ENCODE data around the gene CAMK1D.

The CAMK1D gene

DNA sequence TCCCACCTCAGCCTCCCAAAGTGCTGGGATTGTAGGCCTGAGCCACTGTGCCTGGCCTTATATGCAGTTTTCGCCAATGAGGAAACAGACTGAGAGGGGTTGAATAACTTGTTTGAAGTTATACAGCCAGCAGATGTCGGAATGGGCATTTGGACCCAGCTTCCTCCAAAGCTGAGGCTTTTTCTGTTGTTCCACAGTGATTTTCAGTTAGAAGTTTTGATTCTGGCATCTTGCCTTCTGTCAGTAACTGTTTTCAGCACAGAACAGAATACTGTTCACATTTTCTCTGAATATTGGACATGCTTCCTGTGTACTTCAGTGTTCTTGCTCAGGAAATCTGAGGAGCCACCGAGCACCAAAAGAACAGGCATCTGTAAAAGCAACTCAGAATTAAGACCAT, 287.2 kb downstream of the CAMK1D start (continued):
- TF ChIP-seq, protein P1, sequence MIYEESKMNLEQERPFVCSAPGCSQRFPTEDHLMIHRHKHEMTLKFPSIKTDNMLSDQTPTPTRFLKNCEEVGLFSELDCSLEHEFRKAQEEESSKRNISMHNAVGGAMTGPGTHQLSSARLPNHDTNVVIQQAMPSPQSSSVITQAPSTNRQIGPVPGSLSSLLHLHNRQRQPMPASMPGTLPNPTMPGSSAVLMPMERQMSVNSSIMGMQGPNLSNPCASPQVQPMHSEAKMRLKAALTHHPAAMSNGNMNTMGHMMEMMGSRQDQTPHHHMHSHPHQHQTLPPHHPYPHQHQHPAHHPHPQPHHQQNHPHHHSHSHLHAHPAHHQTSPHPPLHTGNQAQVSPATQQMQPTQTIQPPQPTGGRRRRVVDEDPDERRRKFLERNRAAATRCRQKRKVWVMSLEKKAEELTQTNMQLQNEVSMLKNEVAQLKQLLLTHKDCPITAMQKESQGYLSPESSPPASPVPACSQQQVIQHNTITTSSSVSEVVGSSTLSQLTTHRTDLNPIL (CRISPR knock-in tag; IDR thresholded peaks at IDR 0.05; ENCODE audit: low read depth), result no peak
- no peak for TF ChIP-seq ARNTL (CRISPR knock-in tag; IDR thresholded peaks at IDR 0.05; ENCODE audit: borderline replicate concordance, low read depth)

DNA sequence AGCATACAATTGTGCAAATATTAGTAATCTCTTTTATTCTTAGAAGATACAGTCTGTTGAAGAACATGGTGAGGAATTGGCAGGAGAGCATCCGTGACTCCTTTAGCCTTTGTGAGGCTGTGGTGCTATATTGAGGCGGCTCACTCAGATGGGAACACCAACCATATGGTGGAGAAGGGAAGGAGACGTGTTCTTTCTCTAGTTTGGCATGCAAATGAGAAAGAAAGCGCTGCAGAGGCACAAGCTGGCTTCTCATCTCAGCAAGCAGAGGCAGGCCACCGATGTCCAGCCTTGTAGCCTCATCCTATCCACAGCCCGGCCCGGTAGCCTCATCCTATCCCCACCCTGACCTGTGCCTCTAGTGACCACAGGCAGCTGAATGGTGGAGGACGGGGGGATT, 288.3 kb downstream of the CAMK1D start:
- TF ChIP-seq, protein P2, sequence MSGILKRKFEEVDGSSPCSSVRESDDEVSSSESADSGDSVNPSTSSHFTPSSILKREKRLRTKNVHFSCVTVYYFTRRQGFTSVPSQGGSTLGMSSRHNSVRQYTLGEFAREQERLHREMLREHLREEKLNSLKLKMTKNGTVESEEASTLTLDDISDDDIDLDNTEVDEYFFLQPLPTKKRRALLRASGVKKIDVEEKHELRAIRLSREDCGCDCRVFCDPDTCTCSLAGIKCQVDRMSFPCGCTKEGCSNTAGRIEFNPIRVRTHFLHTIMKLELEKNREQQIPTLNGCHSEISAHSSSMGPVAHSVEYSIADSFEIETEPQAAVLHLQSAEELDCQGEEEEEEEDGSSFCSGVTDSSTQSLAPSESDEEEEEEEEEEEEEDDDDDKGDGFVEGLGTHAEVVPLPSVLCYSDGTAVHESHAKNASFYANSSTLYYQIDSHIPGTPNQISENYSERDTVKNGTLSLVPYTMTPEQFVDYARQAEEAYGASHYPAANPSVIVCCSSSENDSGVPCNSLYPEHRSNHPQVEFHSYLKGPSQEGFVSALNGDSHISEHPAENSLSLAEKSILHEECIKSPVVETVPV (CRISPR knock-in tag; IDR thresholded peaks at IDR 0.05), result no peak
- no peak for TF ChIP-seq SNAI2 (CRISPR knock-in tag; IDR thresholded peaks at IDR 0.05)
- ATAC-seq, result no peak

DNA sequence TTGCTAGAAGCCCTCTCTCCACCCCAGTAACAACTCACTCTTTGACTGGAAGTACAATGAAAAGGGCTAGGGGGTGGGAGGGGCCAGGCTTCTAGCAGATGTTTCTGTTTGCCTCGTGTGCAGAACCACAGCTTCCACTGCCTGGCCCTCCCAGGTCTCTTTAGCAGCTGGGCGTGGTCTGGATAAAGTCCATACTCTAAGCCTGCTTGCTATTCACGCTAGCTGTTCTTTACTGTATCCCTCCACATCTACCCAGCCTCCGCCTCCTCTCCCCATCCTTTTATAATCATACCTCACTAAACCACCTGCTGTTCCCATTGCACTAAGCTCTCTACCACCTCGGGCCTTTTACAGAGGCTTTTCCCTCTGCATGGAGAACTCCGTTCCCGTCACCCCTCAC, 288.8 kb downstream of the CAMK1D start:
- TF ChIP-seq ESRRG (CRISPR knock-in tag; IDR thresholded peaks at IDR 0.05), result no peak
- TF ChIP-seq SNAI2 (CRISPR knock-in tag; IDR thresholded peaks at IDR 0.05), result no peak
- TF ChIP-seq ZNF70 (CRISPR knock-in tag; IDR thresholded peaks at IDR 0.05), result no peak
- TF ChIP-seq ISL1 (CRISPR knock-in tag; IDR thresholded peaks at IDR 0.05), result no peak
- TF ChIP-seq ZFP3 (CRISPR knock-in tag; IDR thresholded peaks at IDR 0.05), result no peak
- TF ChIP-seq ZFP30 (CRISPR knock-in tag; IDR thresholded peaks at IDR 0.05), result no peak
- TF ChIP-seq TCF4 (CRISPR knock-in tag; IDR thresholded peaks at IDR 0.05; ENCODE audit: borderline replicate concordance), result no peak
- no peak for TF ChIP-seq ZNF565 (CRISPR knock-in tag; conservative IDR thresholded peaks at IDR 0.05; ENCODE audit: low read depth)
- no peak for TF ChIP-seq BACH2 (CRISPR knock-in tag; IDR thresholded peaks at IDR 0.05; ENCODE audit: borderline replicate concordance)
- no peak for TF ChIP-seq ZNF8 (CRISPR knock-in tag; IDR thresholded peaks at IDR 0.05)
- TF ChIP-seq ZC3H10 (CRISPR knock-in tag; IDR thresholded peaks at IDR 0.05), result no peak
- TF ChIP-seq, protein P3, sequence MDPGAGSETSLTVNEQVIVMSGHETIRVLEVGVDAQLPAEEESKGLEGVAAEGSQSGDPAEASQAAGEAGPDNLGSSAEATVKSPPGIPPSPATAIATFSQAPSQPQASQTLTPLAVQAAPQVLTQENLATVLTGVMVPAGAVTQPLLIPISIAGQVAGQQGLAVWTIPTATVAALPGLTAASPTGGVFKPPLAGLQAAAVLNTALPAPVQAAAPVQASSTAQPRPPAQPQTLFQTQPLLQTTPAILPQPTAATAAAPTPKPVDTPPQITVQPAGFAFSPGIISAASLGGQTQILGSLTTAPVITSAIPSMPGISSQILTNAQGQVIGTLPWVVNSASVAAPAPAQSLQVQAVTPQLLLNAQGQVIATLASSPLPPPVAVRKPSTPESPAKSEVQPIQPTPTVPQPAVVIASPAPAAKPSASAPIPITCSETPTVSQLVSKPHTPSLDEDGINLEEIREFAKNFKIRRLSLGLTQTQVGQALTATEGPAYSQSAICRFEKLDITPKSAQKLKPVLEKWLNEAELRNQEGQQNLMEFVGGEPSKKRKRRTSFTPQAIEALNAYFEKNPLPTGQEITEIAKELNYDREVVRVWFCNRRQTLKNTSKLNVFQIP (CRISPR knock-in tag; IDR thresholded peaks at IDR 0.05; ENCODE audit: borderline replicate concordance, low read depth), result no peak
- TF ChIP-seq GLIS3 (CRISPR knock-in tag; IDR thresholded peaks at IDR 0.05), result no peak
- TF ChIP-seq RARB (CRISPR knock-in tag; IDR thresholded peaks at IDR 0.05), result no peak
- TF ChIP-seq CSDC2 (CRISPR knock-in tag; IDR thresholded peaks at IDR 0.05), result no peak
- no peak for TF ChIP-seq TOX (CRISPR knock-in tag; IDR thresholded peaks at IDR 0.05; ENCODE audit: borderline replicate concordance)
- TF ChIP-seq, protein P4, sequence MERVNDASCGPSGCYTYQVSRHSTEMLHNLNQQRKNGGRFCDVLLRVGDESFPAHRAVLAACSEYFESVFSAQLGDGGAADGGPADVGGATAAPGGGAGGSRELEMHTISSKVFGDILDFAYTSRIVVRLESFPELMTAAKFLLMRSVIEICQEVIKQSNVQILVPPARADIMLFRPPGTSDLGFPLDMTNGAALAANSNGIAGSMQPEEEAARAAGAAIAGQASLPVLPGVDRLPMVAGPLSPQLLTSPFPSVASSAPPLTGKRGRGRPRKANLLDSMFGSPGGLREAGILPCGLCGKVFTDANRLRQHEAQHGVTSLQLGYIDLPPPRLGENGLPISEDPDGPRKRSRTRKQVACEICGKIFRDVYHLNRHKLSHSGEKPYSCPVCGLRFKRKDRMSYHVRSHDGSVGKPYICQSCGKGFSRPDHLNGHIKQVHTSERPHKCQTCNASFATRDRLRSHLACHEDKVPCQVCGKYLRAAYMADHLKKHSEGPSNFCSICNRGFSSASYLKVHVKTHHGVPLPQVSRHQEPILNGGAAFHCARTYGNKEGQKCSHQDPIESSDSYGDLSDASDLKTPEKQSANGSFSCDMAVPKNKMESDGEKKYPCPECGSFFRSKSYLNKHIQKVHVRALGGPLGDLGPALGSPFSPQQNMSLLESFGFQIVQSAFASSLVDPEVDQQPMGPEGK (CRISPR knock-in tag; IDR thresholded peaks at IDR 0.05; ENCODE audit: borderline replicate concordance), result no peak
- TF ChIP-seq ARNTL (CRISPR knock-in tag; IDR thresholded peaks at IDR 0.05; ENCODE audit: borderline replicate concordance, low read depth), result no peak
- no peak for TF ChIP-seq OSR1 (CRISPR knock-in tag; IDR thresholded peaks at IDR 0.05)
- TF ChIP-seq, protein P1 (CRISPR knock-in tag; IDR thresholded peaks at IDR 0.05; ENCODE audit: low read depth), result no peak
- ATAC-seq, result no peak

DNA sequence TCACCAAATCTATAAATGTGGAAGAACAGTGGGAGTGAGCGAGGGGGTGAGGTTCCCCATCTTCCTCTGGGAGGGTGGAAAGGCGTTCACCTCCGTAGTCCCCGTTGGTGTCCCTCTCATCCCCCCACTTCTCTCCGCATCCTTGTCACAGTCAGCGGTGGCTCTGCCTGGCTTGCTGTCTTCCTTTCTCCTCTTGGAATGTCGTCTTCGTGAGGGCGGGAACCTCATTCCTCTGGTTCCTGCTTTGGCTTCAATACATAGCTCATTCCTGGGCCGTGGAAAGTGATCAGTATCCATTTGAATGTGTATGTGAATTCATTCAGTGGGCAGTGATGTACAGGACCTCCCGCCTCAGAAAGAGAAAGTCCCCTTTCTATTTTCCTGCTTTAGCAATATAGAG, 289.4 kb downstream of the CAMK1D start:
- no peak for ATAC-seq
- TF ChIP-seq ZFP3 (CRISPR knock-in tag; IDR thresholded peaks at IDR 0.05) (no peak), ZNF565 (CRISPR knock-in tag; conservative IDR thresholded peaks at IDR 0.05; ENCODE audit: low read depth) (no peak), ZNF8 (CRISPR knock-in tag; IDR thresholded peaks at IDR 0.05) (no peak), ZNF70 (CRISPR knock-in tag; IDR thresholded peaks at IDR 0.05) (no peak), TCF4 (CRISPR knock-in tag; IDR thresholded peaks at IDR 0.05; ENCODE audit: borderline replicate concordance) (no peak), ZFP30 (CRISPR knock-in tag; IDR thresholded peaks at IDR 0.05) (no peak), PPARA (CRISPR knock-in tag; IDR thresholded peaks at IDR 0.05; ENCODE audit: borderline replicate concordance) (no peak), ARNTL (CRISPR knock-in tag; IDR thresholded peaks at IDR 0.05; ENCODE audit: borderline replicate concordance, low read depth) (no peak), RARB (CRISPR knock-in tag; IDR thresholded peaks at IDR 0.05) (no peak), ISL1 (CRISPR knock-in tag; IDR thresholded peaks at IDR 0.05) (no peak), OSR1 (CRISPR knock-in tag; IDR thresholded peaks at IDR 0.05) (no peak)
- TF ChIP-seq, protein P4 (CRISPR knock-in tag; IDR thresholded peaks at IDR 0.05; ENCODE audit: borderline replicate concordance), result no peak
- TF ChIP-seq, protein P5, sequence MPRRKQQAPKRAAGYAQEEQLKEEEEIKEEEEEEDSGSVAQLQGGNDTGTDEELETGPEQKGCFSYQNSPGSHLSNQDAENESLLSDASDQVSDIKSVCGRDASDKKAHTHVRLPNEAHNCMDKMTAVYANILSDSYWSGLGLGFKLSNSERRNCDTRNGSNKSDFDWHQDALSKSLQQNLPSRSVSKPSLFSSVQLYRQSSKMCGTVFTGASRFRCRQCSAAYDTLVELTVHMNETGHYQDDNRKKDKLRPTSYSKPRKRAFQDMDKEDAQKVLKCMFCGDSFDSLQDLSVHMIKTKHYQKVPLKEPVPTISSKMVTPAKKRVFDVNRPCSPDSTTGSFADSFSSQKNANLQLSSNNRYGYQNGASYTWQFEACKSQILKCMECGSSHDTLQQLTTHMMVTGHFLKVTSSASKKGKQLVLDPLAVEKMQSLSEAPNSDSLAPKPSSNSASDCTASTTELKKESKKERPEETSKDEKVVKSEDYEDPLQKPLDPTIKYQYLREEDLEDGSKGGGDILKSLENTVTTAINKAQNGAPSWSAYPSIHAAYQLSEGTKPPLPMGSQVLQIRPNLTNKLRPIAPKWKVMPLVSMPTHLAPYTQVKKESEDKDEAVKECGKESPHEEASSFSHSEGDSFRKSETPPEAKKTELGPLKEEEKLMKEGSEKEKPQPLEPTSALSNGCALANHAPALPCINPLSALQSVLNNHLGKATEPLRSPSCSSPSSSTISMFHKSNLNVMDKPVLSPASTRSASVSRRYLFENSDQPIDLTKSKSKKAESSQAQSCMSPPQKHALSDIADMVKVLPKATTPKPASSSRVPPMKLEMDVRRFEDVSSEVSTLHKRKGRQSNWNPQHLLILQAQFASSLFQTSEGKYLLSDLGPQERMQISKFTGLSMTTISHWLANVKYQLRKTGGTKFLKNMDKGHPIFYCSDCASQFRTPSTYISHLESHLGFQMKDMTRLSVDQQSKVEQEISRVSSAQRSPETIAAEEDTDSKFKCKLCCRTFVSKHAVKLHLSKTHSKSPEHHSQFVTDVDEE (CRISPR knock-in tag; IDR thresholded peaks at IDR 0.05), result no peak

Measured in SK-N-SH treated with all-trans-retinoic acid at 6 μM for 48 hours (cell line).